ENCODE results near the gene MOB3A.
A peak's percentile ranks its signal among the peaks of the same experiment; 100 is the strongest.
"Not testable (repeated sequence)": the region's sequence is repeated elsewhere in the genome, so short reads cannot be mapped to it uniquely, and the experiment has no call there.

Gene MOB3A

DNA sequence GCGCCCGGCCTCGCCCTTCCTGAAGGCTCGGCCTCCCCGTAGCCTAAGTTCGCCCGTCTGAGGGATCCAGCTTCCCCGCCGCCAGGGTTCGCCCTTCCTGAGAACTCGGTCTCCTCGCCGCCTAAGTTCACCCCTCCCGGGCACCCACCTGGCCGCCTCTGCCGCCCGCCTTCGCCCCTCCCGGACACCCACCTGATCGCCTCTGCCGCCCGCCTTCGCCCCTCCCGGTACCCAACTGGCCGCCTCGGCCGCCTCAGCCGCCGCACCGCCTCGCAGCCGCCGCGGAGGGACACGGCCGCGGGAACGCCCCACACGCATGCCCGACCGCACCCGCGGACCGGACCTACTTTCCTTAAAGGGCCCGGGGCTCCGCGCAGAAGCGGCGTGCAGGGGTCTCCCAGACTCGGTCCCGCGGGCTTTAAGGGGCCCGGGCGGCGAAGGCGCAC is at the start of gene MOB3A:
Gene MOB3A, minus strand, starts transcription at position 293 of the 446 bp plus-strand sequence. CDS start 17,766 bp downstream, outside the sequence.
- DNase-seq (ENCODE audit: low read depth in 2 of 2) = peak; percentile 77 to 79

DNA sequence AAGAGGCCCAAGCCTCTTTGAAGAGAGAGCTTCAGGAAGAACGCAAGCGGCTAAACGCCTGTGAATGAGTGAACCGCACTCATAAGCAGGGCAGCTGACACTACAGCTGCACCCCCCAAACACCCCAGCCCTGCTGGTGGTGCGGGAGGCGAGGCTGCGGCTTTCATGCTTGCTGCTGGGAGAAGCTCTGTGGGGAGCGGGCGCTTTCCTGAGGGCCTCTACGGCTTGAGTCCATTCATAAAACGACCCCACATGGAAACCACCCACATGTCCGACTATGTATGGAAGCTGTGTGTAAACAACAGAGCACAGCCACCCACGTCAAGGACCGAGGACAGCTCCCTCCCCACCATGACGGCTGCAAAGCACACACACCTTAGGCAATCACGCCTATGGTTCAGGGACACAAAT is 49.7 kb upstream of the MOB3A start:
- DNase-seq (ENCODE audit: low read depth in 2 of 2) = no peak

DNA sequence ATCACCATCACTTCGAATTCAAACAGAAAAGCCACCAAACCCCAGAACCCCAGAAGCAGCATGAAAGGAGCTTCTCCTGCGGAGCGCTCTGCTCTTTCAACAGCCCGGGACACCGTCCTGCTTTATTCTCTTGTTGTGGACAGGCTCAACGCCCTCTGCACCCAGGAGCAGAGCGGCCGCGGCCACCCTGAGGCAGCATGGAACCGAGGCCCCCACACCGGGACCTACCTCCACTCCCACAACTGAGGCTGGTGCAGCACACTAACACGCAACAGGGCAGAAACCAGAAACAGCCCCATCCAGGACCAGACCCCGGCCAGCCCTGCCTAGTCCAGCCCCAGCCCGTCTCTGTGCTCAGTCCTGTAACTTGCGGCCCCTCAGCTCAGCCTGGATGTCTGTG is 48.1 kb upstream of the MOB3A start:
- DNase-seq (ENCODE audit: low read depth in 2 of 2) = no peak

DNA sequence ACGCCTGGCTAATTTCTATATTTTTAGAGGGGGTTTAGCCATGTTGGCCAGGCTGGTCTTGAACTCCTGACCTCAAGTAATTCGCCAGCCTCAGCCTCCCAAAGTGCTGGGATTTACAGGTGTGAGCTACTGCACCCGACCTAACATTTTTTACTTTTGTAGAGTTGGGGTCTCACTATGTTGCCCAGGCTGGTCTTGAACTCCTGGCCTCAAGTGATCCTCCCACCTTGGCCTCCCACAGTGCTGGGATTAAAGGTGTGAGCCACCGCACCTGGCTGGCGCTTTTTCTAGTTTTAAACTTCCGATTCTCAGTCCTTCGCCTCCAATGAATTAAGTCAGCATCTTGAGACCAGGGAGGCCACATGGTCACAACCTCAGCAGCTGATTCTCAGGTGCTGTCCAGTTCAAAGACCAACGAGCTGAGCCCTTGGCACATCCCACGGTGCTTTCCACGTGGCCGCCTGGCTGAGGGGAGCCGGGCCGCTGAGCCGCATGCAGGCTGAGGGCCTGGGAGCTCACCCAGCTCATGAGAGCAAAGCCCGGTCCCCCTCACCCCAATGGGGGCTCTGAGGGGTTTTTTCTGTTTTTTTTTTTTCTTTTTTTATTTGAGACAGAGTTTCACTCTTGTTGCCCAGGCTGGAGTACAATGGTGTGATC is 46.2 kb upstream of the MOB3A start:
- DNase-seq (ENCODE audit: low read depth in 2 of 2) = no peak

DNA sequence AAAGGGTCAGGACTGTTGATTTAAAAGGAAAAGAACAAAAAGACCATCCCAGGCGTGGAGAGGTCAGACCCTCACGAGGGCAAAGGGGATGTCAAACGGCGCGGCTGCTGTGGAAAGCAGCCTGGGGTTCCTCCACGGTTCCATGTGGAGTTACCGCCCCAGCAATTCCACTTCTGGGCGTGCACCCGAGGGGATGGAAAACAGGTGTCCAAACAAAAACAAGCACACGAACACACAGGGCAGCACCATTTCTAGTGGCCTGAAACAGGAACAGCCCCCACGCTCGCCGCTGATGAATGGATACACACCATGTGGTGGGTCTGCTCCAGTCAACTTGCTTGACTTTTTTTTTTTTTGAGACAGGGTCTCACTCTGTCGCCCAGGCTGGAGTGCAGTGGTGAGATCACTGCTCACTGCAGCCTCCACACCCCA is 44.0 kb upstream of the MOB3A start:
- DNase-seq (ENCODE audit: low read depth in 2 of 2) = no peak

DNA sequence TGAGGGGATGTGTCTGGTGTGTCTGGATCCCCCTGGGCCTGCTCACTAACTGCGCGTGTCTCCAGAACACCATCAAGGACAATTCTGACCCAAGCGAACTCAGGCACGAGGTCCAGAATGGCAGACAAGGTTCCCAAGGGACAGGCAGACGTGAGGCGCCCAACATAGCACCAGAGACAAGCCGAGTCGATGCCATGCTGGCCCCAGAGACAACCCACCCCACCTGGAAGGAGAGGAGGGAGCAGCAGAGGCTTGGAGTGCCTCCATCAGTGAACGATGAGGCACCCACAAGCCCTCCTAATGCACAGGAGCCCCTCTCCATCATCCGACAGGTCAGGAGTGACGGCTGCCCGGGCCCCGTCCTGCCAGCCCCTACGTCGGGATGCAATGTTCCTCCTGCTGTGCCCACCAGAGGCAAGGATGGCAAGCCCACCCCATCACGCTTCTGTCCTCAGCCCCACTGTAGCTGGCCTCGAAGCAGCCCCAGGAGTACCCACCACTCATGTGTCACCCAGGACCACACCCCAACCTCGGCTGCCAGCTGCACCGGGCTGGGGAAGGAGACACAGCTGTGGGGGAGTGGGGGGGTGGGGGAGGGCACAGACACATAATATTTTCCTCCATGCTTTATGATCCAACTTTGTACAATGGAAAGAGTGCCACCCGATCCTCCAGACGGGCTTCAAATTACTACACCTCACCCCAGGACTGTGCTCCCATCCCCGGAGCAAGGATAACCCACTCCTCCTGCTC is 43.4 kb upstream of the MOB3A start:
- DNase-seq (ENCODE audit: low read depth in 2 of 2) = no peak

DNA sequence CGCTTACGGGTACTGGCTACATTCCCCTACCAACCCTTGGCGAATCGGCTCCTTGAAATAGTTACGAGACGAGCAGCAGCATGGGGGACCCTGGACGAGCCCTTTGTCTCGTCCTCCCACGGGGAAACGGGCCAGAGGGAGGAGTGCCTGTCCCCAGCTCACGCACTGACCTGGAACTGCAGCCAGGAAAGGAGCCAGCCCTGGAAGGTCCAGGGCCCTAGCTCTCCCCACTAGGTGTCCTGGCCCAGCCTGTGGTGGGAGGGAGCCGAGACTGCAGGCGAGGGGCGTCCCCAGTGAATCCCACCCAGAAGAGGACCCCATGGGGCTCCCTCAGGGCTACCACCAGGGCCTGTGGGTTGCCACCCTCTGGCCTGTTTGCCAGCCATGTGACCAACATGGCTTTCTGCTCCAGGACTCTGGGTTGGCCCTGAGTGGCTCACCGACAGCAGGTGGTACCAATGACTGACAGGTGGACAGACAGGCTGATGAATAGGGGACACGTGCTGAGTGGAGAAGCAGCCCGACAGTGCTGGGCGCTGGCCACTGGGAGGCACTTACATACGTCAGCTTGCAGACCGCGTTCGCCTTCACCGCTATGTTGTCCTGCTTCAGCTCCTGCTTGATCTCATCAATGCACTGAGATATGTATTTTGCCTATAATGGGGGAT is 42.1 kb upstream of the MOB3A start:
- DNase-seq (ENCODE audit: low read depth in 2 of 2) = no peak

DNA sequence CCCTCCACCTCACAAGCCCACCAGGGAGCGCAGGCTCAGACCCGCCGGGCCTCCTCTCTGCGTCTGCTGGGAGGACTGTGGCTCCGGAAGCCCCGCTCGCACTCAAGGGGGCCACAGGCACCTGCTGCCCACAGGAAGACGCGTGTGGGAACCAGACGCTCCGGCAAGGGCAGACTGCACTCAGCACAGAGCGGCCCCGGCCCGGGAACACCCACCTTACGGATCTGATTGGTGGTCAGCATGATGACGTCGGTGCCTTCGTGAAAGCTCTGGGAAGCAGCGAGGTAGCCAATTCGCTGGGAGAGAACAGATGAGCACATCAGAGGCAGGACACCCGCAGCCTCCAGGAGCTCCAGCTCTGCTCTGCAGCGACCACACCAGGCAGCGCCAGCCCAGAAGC is 40.7 kb upstream of the MOB3A start:
- DNase-seq (ENCODE audit: low read depth in 2 of 2) = no peak

DNA sequence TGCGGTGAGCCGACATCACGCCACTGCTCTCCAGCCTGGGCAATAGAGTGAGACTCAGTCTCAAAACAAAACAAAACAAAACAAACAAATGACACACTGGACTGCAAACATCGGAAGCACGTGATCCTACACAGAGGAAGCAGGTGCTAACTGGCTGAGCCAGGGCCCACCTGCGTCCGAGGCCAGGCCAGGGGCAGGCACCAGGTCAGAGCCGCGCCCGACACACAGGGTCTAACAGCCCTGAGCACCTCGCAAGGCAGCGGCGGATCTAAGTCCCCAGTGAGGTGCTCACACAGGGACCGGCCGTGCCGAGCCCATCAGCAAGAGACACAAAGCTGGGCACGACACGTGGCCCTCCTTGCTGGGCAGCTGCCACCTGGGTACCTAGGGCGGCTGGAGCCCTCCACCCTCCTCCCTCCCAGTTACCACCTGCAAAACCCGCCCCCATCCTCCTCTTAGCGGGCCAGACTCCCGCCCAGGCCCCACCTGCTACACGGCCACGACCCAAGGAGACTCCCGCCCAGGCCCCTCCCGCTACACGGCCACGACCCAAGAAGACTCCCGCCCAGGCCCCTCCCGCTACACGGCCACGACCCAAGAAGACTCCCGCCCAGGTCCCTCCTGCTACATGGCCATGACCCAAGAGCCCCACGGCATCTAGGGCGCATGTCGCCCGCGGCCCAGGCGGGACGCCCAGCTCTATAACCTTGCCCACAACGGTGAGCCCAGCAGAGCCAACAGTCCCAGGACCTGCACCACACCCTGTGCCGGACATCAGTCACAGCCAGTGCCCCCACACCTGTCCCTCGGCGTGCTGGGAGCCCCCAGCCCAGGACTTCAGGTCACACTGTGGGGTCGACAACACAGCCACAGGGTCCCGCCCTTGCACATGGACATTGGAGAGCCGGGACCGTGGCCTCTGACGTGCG is 39.6 kb upstream of the MOB3A start:
- no peak for DNase-seq (ENCODE audit: low read depth in 2 of 2)

DNA sequence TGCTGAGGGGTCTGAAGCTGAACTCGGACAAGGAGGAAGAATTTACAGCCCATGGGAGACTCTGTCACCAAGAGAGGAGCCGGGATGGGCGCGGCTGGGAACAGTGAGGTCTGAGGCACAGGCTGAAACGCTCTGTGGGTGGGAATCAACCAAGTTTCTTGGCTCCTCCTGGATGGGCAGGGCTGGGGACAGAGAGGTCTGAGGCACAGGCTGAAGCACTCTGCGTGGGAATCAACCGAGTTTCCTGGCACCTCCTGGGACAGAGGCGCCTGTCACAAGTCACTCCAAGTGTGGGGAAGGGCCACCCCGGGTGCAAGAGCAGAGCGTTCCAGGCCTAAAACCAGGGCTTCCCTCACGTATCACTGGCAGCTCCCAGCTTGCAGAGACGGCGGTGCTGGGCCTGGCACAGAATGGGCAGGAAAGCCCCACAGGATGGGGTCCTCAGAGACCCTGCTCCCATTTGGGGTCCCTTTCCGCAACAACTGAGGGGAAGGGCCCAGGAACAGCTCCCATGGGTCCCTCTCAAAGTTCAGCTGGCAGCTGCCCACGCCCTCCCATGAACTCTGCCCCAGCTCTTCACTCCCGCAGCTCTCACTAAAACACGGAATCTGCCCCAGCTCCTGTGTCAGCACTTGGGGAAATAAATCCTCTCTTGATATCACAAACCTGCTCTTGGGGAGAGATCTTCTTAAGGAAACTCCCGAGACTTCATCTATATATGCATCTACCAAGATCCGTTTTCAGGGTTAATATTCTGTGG is 36.8 kb upstream of the MOB3A start:
- DNase-seq (ENCODE audit: low read depth in 2 of 2) = no peak

DNA sequence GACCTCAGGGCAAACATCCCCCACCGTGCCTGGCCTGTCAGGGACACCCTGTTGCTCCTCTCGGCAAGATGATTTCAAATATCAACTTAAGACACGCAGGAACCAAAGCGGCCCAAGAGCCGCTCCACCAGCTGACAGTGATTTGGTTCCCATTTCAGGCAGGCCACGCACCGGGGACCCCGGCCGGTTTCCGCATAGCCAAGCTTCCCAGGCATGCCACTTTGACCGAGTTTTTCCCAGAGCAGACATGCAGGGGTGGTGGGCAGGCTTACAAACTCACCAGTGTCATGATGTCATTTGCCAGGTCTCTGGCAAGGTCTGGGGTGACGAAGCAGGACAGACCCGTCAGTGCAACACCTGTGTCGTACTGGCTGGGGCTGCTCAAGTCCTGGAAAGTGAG is 36.1 kb upstream of the MOB3A start:
- no peak for DNase-seq (ENCODE audit: low read depth in 2 of 2)

DNA sequence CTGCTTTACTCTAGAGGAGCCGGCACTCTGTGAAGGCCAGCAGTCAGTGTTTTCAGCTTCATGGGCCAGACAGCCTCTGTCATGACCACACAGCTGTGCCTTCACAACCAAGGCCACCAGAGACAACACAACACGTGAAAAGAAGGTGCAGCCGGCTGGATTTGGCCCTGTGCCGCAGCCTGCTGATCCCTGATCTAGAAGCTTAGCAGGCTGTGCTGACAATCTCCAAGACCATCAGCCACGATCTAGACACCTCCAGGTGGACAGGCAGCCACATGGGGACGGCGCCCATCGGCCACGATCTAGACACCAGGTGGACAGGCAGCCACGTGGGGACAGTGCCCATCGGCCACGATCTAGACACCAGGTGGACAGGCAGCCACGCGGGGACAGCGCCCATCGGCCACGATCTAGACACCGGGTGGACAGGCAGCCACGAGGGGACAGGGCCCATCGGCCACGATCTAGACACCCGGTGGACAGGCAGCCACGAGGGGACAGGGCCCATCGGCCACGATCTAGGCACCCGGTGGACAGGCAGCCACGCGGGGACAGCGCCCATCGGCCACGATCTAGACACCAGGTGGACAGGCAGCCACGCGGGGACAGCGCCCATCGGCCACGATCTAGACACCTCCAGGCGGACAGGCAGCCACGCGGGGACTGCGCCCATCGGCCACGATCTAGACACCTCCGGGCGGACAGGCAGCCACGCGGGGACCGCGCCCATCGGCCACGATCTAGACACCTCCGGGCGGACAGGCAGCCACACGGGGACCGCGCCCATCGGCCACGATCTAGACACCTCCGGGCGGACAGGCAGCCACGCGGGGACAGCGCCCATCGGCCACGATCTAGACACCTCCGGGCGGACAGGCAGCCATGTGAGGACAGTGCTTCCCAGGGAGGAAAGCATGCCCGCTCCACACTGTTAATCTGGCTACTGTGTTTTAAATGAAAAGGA is 35.2 kb upstream of the MOB3A start:
- not testable (repeated sequence) for DNase-seq (ENCODE audit: low read depth in 2 of 2)

DNA sequence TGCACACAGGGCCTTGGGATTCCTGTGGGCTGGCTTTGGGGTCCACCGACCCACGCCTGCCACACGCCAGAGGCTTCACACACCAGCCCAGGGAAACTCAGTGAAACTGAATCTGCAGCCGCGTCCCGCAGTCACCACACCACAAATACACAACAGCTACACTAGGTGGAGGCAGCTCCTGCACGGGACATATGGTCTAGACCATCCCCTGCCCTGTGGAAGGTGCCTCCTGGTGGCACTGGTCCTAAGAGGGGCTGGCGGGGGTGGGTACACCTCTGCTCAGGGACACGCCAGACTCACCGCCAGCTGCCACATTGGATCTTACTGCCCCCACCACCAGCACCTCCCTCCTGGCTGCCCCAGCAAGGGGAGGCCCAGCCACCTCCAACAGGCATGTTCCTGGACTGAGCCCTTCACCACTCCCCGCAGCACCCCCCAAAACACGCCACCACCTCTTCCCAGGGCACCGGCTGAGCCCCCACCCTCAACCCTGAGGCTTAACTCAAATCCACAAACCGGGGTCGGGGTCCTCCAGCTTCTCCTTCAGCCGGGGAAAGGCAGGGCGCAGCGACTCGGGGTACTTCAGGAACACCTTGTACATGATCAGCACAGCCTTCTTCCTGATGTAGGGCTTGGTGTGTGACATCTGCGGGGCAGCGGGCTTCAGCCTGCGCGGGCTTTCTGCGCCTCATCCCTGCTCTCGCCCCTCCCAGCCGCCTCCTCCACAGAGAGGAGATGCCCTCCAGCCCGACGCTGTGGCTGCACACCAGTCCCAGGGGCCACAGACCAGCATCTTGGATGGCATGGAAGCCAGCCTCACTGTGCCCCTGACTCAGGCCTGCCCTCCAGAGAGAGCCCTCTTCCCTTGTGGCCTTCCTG is 34.0 kb upstream of the MOB3A start:
- DNase-seq (ENCODE audit: low read depth in 2 of 2) = no peak

DNA sequence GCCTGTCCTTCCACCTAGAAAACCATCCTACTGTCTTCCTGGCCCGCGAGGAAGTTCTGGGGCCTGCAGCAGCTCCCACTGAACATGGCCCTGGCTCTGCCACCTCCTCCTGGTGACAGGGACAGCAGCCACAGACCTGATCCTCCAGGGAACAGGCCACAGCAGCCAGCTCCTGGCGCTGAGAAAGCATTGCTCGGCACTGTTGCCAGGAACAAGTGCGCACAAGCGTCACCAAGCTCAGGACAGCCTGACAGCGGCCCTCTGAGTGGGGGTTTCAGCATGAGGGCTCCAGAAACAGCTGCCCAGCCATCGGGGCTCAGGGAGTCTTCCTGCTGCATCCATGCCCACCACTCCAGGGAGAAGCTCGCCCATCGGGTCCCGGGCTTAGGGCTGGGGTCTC is 33.4 kb upstream of the MOB3A start:
- no peak for DNase-seq (ENCODE audit: low read depth in 2 of 2)

DNA sequence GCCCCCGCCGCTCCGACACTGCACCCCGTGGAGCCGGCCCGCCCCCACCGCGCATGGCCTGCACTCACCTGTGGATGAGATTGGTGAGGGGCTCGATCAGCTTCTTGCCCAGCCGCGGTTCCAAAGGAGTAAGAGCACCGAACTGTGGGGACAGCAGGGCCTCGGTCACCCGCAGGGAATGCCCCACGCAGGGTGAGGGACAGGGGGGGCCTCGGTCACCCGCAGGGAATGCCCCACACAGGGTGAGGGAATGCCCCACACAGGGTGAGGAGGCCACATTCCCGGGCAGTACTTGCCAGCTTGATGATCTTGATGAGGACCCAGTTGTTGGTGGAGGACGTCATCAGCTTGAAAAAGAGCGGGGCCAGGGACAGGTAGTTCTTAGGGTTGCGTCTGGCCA is 32.9 kb upstream of the MOB3A start:
- no peak for DNase-seq (ENCODE audit: low read depth in 2 of 2)

DNA sequence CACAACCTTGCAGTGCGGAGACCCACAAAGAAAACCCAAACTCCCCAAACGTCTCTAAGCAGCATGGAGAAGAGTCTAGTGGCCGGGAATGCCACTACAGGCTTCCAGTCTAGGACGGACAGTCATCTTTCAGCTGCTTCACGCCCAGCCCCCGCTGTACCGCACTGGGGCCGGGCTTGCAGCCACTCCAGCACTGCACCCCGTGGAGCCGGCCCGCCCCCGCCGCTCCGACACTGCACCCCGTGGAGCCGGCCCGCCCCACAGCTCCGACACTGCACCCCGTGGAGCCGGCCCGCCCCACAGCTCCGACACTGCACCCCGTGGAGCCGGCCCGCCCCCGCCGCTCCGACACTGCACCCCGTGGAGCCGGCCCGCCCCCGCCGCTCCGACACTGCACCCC is 32.1 kb upstream of the MOB3A start:
- DNase-seq (ENCODE audit: low read depth in 2 of 2) = not testable (repeated sequence)

DNA sequence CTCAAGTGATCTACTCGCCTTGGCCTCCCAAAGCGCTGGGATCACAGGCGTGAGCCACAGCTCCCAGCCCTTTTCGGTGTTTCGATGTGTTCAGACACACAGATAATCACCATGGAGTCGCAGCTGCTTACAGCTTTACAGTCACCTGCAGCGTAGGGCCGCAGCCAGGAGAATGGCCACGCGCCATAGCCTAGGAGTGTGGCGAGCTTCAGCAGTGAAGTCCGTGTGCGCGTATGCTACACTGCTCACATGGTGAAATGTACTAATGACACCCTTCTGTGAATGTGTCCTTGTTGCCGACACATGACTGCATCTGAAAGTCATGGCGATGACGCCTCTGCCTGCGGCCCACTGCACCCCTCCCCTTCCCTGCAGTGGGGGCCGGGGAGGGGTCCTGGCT is 31.6 kb upstream of the MOB3A start:
- DNase-seq (ENCODE audit: low read depth in 2 of 2) = no peak

DNA sequence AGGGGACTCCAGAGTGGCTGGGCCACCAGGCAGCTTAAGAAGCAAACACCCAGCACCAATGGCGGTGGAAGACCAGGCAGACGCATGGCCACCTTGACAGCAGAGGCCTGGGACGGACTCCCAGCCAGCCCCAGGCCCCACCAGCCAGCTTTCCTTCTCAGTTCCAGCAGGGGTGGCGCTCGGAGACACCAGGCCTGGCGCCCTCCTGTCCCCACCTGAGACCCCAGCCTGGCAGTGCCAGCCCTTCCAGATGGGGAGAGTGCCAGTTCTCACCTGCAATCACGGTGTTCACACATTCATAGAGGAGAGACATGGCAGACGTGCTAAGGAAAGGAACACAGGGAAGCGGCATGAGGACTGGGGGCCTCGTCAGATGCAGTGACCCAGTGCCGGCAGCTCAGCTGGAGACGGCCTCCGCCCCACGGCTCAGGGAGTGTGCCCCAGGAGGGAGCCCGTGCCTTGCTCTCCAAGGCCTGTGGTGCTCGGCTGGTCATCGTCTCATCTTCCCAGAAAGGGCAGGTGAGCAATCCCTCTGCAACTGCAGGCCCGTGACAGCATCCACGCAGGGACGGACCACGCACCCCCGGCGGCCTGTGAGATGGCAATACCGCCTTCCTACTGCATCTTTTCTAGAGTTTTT is 30.9 kb upstream of the MOB3A start:
- no peak for DNase-seq (ENCODE audit: low read depth in 2 of 2)

Data from stimulated activated CD4-positive, alpha-beta T cell treated with anti-CD3 and anti-CD28 coated beads, Interleukin-1b, Interleukin-23, amount 100 ng/mL, for 4 hours (primary cell).